Spleen (tissue), 11 donors: ENCODE data around the gene CNPY2. TPM values are rescaled to one million over a fixed set of nuclear protein-coding genes. Genes with fewer than 3 reads are reported as not detected.

Experiments
- DNase-seq: peaks from one replicate; pipeline ENCODE4 v3.0.0-alpha.2; 2020
- H3K27ac ChIP-seq, 8 donors: fragments of 200-600 bp; sonication (generic) in 7 of 8; 1 replicate in 4 of 8; 2 replicates in 4 of 8; pipeline versions ENCODE4 v1.5.0 to v1.8.0; 2016 to 2021; ENCODE audit warnings: inconsistent platforms in 4 of 8, mild to moderate bottlenecking in 4 of 8, moderate library complexity in 1 of 8
- H3K27me3 ChIP-seq, 7 donors: fragments of 200-600 bp; sonication (generic) in 6 of 7; replicated peaks in 1 of 7; 1 replicate in 4 of 7; 2 replicates in 3 of 7; pipeline versions ENCODE4 v1.5.0 to v1.8.0; 2016 to 2021; ENCODE audit warnings: inconsistent platforms in 3 of 7, mild to moderate bottlenecking in 1 of 7
- H3K36me3 ChIP-seq, 6 donors: fragments of 200-600 bp; sonication (generic) in 5 of 6; 1 replicate in 4 of 6; 2 replicates in 2 of 6; pipeline versions ENCODE4 v1.5.0 to v1.8.0; 2016 to 2021; ENCODE audit warnings: inconsistent platforms in 2 of 6
- H3K4me1 ChIP-seq, 6 donors: fragments of 200-600 bp; sonication (generic) in 5 of 6; 1 replicate in 3 of 6; 2 replicates in 3 of 6; pipeline versions ENCODE4 v1.5.0 to v1.8.0; 2016 to 2021; ENCODE audit warnings: inconsistent platforms in 3 of 6
- H3K4me3 ChIP-seq, 8 donors: fragments of 200-600 bp; sonication (generic) in 7 of 8; 1 replicate in 4 of 8; 2 replicates in 4 of 8; pipeline versions ENCODE4 v1.5.0 to v1.8.0; 2016 to 2021; ENCODE audit warnings: inconsistent platforms in 4 of 8, mild to moderate bottlenecking in 4 of 8, moderate library complexity in 2 of 8
- H3K9me3 ChIP-seq, 8 donors: fragments of 200-600 bp; sonication (generic) in 7 of 8; 1 replicate in 4 of 8; 2 replicates in 4 of 8; pipeline versions ENCODE4 v1.5.0 to v1.8.0; 2016 to 2021; ENCODE audit warnings: inconsistent platforms in 4 of 8
- CTCF ChIP-seq, 11 experiments: fragments of 200-600 bp in 7 of 11; fragments of 450-650 bp in 4 of 11; sonication (generic) in 4 of 11; IDR thresholded peaks in 8 of 11; conservative IDR thresholded peaks in 3 of 11; 1 replicate in 7 of 11; 2 replicates in 4 of 11; pipeline versions ENCODE4 v1.4.0 to v1.8.0; 2016 to 2021; ENCODE audit warnings: antibody characterized with exemption in 11 of 11, inconsistent platforms in 4 of 11, mild to moderate bottlenecking in 1 of 11
- POLR2A ChIP-seq, 3 donors: fragments of 450-650 bp; IDR thresholded peaks; one replicate each; pipeline ENCODE4 v1.5.1; 2017; ENCODE audit warnings: antibody characterized with exemption in 3 of 3, mild to moderate bottlenecking in 1 of 3
- POLR2AphosphoS5 ChIP-seq, 3 donors: sonication (generic); formaldehyde crosslinking; IDR thresholded peaks; one replicate each; pipeline ENCODE4 v1.5.1; 2017; ENCODE audit warnings: antibody characterized with exemption in 3 of 3
- WGBS, 5 donors: extraction: QIAGEN DNeasy Blood & Tissue Kit in 3 of 5; methylation state at CpG; one replicate each; pipeline versions ENCODE4 v1.1.5 to v1.1.7; 2013 to 2018; 5-methylcytosine and 5-hydroxymethylcytosine counted together
- intact Hi-C: fragments of 100-400 bp; cut with DNase I; formaldehyde crosslinking; loops from one replicate; pipeline ENCODE4 v1.15.0; 2023; ENCODE audit warnings: low total_unique reads
- polyA plus RNA-seq, 3 donors: library from polyadenylated mRNA; stranded (reverse); fragments of 200-250 nt; gene quantifications; one replicate each; pipeline ENCODE4 v1.2.1, GENCODE V29; 2013
- small RNA-seq, 4 donors: library from RNA; depleted of rRNA; stranded (forward); fragments of <200 nt; gene quantifications; one replicate each; pipeline ENCODE3, GENCODE V24; 2016
- total RNA-seq, 7 donors: library from RNA; depleted of rRNA in 3 of 7; stranded (reverse); fragments of >200 nt in 3 of 7; fragmentation: NEBNext Ultra II Directional in 4 of 7; extraction: Animal tissue kit (Norgen Biotek cat#: 25700) in 4 of 7; gene quantifications; one replicate each; pipeline versions ENCODE4 v1.1.0 to v1.2.1, GENCODE V29; 2016 to 2021
- donor health status: healthy with polysubstance abuse.
- donor health status: DM: no; HTN: no; CAD: no; lungs with moderate emphysema.
- donor health status: DM: no; HTN: no; CAD: no.
- donor health status: Bipolar disorder and iron deficiency.
- donor health status: healthy.
- donor health status: DM: no; HTN: no; CAD: no.
- donor health status: DM: yes; HTN: yes; CAD: no.

CNPY2 gene
- total and polyA plus RNA-seq, 10 donors = 63.0 to 86.9 (median 73.6) TPM

- DNase-seq = no peak
- Histone ChIP-seq H3K36me3 (peaks cover 0 to 9% (median under 1%) of the 10 kb centered on the region in 6 donors), H3K4me1 (peaks cover 20 to 36% (median 31%) of the 10 kb centered on the region in 6 donors), H3K27ac (no peak overlapping the region), H3K27me3 (no peaks in the 10 kb centered on the region), H3K4me3 (no peak overlapping the region), H3K9me3 (no peaks in the 10 kb centered on the region)
- 88 to 96% (median 92%) methylated on average over 3 of the region's 3 CpGs for whole genome bisulfite sequencing, 5 donors
- TF ChIP-seq POLR2AphosphoS5 (IDR thresholded peaks at IDR 0.05) = no peak
- TF ChIP-seq POLR2A (IDR thresholded peaks at IDR 0.05) = no peak
- no peak for TF ChIP-seq CTCF (IDR thresholded peaks at IDR 0.05 in 8 of 11, conservative IDR thresholded peaks at IDR 0.05 in 3 of 11)
- intact Hi-C loops = no loop called here
These were observed 54.9 kb downstream of the CNPY2 start for GRCh38 chr12:56260921-56261320.

GRCh38 chr12:56260380-56260779, 55.4 kb downstream of the CNPY2 start:
- peaks cover 20 to 35% (median 30%) of the 10 kb centered on the region in 6 donors for H3K4me1 ChIP-seq
- H3K9me3 ChIP-seq = no peaks in the 10 kb centered on the region
- H3K4me3 ChIP-seq = no peak overlapping the region
- DNase-seq = no peak
- intact Hi-C loops = no loop called here
- no peak for TF ChIP-seq CTCF (IDR thresholded peaks at IDR 0.05 in 8 of 11, conservative IDR thresholded peaks at IDR 0.05 in 3 of 11)
- no peak for TF ChIP-seq POLR2AphosphoS5 (IDR thresholded peaks at IDR 0.05)
- TF ChIP-seq POLR2A (IDR thresholded peaks at IDR 0.05) = no peak
- no peak overlapping the region for H3K27ac ChIP-seq
- peaks cover 0 to 14% (median 6%) of the 10 kb centered on the region in 6 donors for H3K36me3 ChIP-seq
- 89 to 96% (median 92%) methylated on average over 8 of the region's 8 CpGs for WGBS, 5 donors
- no peaks in the 10 kb centered on the region for H3K27me3 ChIP-seq

Small RNAs within 50 kb of the gene (small RNA-seq; reads per million reads assigned to genes)
- gene RNU7-40P = 0 reads per million in 4 donors

Other genes with a start within 250 kb of the CNPY2 start
- 1 to 10 TPM in 1 of 7 donors, under 1 TPM in 3, not detected in 3; 0.47 to 1.4 (median 0.72) TPM for gene ERBB3, start 235.8 kb downstream of the CNPY2 start, total RNA-seq
- 1 to 10 TPM in 1 of 3 donors, under 1 TPM in 2; 0.17 to 2.0 (median 0.23) TPM for gene ERBB3, start 235.8 kb downstream of the CNPY2 start, polyA plus RNA-seq
- gene PA2G4, start 211.4 kb downstream of the CNPY2 start, total RNA-seq = 10 to 100 TPM; 70.5 to 92.8 (median 78.0) TPM
- 10 to 100 TPM; 52.8 to 74.1 (median 71.0) TPM for gene PA2G4, start 211.4 kb downstream of the CNPY2 start, polyA plus RNA-seq
- gene RPL41, start 199.4 kb downstream of the CNPY2 start, total RNA-seq = 1,000 to 10,000 TPM; 2,138 to 3,021 (median 2,534) TPM
- gene RPL41, start 199.4 kb downstream of the CNPY2 start, polyA plus RNA-seq = 1,000 to 10,000 TPM; 7,053 to 9,352 (median 7,491) TPM
- gene ZC3H10, start 197.7 kb downstream of the CNPY2 start, total RNA-seq = 10 to 100 TPM in 4 of 7 donors, 1 to 10 TPM in 3; 7.4 to 13.6 (median 10.5) TPM
- gene ZC3H10, start 197.7 kb downstream of the CNPY2 start, polyA plus RNA-seq = 1 to 10 TPM; 1.5 to 4.0 (median 2.5) TPM
- 100 to 1,000 TPM in 6 of 7 donors, 10 to 100 TPM in 1; 89.0 to 112 (median 107) TPM for gene ESYT1, start 187.7 kb downstream of the CNPY2 start, total RNA-seq
- gene ESYT1, start 187.7 kb downstream of the CNPY2 start, polyA plus RNA-seq = 10 to 100 TPM; 20.2 to 39.8 (median 33.2) TPM
- gene MYL6B, start 163.4 kb downstream of the CNPY2 start, total RNA-seq = 100 to 1,000 TPM in 1 of 7 donors, 10 to 100 TPM in 6; 17.1 to 101 (median 35.7) TPM
- gene MYL6B, start 163.4 kb downstream of the CNPY2 start, polyA plus RNA-seq = 10 to 100 TPM; 50.1 to 69.1 (median 57.0) TPM
- gene MYL6, start 157.6 kb downstream of the CNPY2 start, total RNA-seq = 1,000 to 10,000 TPM; 1,063 to 1,656 (median 1,218) TPM
- 1,000 to 10,000 TPM; 1,480 to 3,098 (median 2,131) TPM for gene MYL6, start 157.6 kb downstream of the CNPY2 start, polyA plus RNA-seq
- 100 to 1,000 TPM in 4 of 7 donors, 10 to 100 TPM in 3; 73.7 to 121 (median 101) TPM for gene SMARCC2, start 126.5 kb downstream of the CNPY2 start, total RNA-seq
- gene SMARCC2, start 126.5 kb downstream of the CNPY2 start, polyA plus RNA-seq = 10 to 100 TPM in 1 of 3 donors, 1 to 10 TPM in 2; 8.5 to 24.7 (median 9.4) TPM
- gene RNF41, start 94.1 kb downstream of the CNPY2 start, total RNA-seq = 10 to 100 TPM; 38.5 to 56.1 (median 47.6) TPM
- 10 to 100 TPM; 13.2 to 21.0 (median 15.8) TPM for gene RNF41, start 94.1 kb downstream of the CNPY2 start, polyA plus RNA-seq
- 10 to 100 TPM; 13.4 to 21.3 (median 18.4) TPM for gene NABP2, start 91.6 kb downstream of the CNPY2 start, total RNA-seq
- 10 to 100 TPM; 19.7 to 24.6 (median 23.1) TPM for gene NABP2, start 91.6 kb downstream of the CNPY2 start, polyA plus RNA-seq
- gene SLC39A5, start 85.9 kb downstream of the CNPY2 start, total RNA-seq = 1 to 10 TPM in 1 of 7 donors, under 1 TPM in 2, not detected in 4; 0.44 to 1.3 (median 0.92) TPM
- gene SLC39A5, start 85.9 kb downstream of the CNPY2 start, polyA plus RNA-seq = under 1 TPM; 0.18 to 0.63 (median 0.22) TPM
- 10 to 100 TPM; 16.6 to 35.2 (median 27.5) TPM for gene ANKRD52, start 57.6 kb downstream of the CNPY2 start, total RNA-seq
- gene ANKRD52, start 57.6 kb downstream of the CNPY2 start, polyA plus RNA-seq = 1 to 10 TPM; 2.2 to 9.5 (median 2.8) TPM
- gene COQ10A, start 49.0 kb downstream of the CNPY2 start, total RNA-seq = 10 to 100 TPM; 13.9 to 37.3 (median 19.6) TPM
- gene COQ10A, start 49.0 kb downstream of the CNPY2 start, polyA plus RNA-seq = 10 to 100 TPM; 18.7 to 32.7 (median 21.9) TPM
- gene CS, start 15.7 kb downstream of the CNPY2 start, total RNA-seq = 100 to 1,000 TPM; 115 to 141 (median 132) TPM
- 10 to 100 TPM; 35.6 to 45.8 (median 36.6) TPM for gene CS, start 15.7 kb downstream of the CNPY2 start, polyA plus RNA-seq
- 100 to 1,000 TPM in 4 of 7 donors, 10 to 100 TPM in 3; 47.4 to 132 (median 100) TPM for gene PAN2, start 18.0 kb upstream of the CNPY2 start, total RNA-seq
- 10 to 100 TPM; 34.8 to 56.5 (median 54.4) TPM for gene PAN2, start 18.0 kb upstream of the CNPY2 start, polyA plus RNA-seq
- gene IL23A, start 22.9 kb upstream of the CNPY2 start, total RNA-seq = 1 to 10 TPM; 1.1 to 4.5 (median 2.0) TPM
- 1 to 10 TPM; 1.8 to 4.0 (median 3.6) TPM for gene IL23A, start 22.9 kb upstream of the CNPY2 start, polyA plus RNA-seq
- 100 to 1,000 TPM; 219 to 262 (median 233) TPM for gene STAT2, start 44.1 kb upstream of the CNPY2 start, total RNA-seq
- 10 to 100 TPM; 41.5 to 89.7 (median 71.7) TPM for gene STAT2, start 44.1 kb upstream of the CNPY2 start, polyA plus RNA-seq
- not detected for gene APOF, start 46.9 kb upstream of the CNPY2 start, total RNA-seq
- gene APOF, start 46.9 kb upstream of the CNPY2 start, polyA plus RNA-seq = not detected
- gene TIMELESS, start 133.4 kb upstream of the CNPY2 start, total RNA-seq = 10 to 100 TPM in 6 of 7 donors, 1 to 10 TPM in 1; 9.9 to 17.7 (median 13.3) TPM
- 10 to 100 TPM; 10.0 to 10.7 (median 10.5) TPM for gene TIMELESS, start 133.4 kb upstream of the CNPY2 start, polyA plus RNA-seq
- gene MIP, start 138.7 kb upstream of the CNPY2 start, total RNA-seq = under 1 TPM in 1 of 7 donors, not detected in 6; 0.52 TPM
- gene MIP, start 138.7 kb upstream of the CNPY2 start, polyA plus RNA-seq = under 1 TPM in 2 of 3 donors, not detected in 1; 0.07 to 0.14 TPM
- 1 to 10 TPM; 2.8 to 4.9 (median 4.2) TPM for gene SPRYD4, start 152.6 kb upstream of the CNPY2 start, total RNA-seq
- 1 to 10 TPM; 1.4 to 2.5 (median 1.8) TPM for gene SPRYD4, start 152.6 kb upstream of the CNPY2 start, polyA plus RNA-seq
- 1 to 10 TPM in 6 of 7 donors, under 1 TPM in 1; 0.83 to 2.4 (median 1.7) TPM for gene GLS2, start 172.2 kb upstream of the CNPY2 start, total RNA-seq
- 1 to 10 TPM; 1.1 to 2.2 (median 1.7) TPM for gene GLS2, start 172.2 kb upstream of the CNPY2 start, polyA plus RNA-seq
- gene RBMS2, start 205.8 kb upstream of the CNPY2 start, total RNA-seq = 10 to 100 TPM; 24.8 to 65.4 (median 27.2) TPM
- gene RBMS2, start 205.8 kb upstream of the CNPY2 start, polyA plus RNA-seq = 1 to 10 TPM; 3.0 to 7.7 (median 3.3) TPM